HepG2 (cell line): Measurements from ENCODE around the gene UMOD.

Experiments
- ADNP ChIP-seq: sonication (generic); formaldehyde crosslinking; IDR thresholded peaks from 2 replicates; pipeline ENCODE4 v1.4.0; 2020; ENCODE audit warnings: missing genetic modification reagents
- BRCA1 ChIP-seq: sonication (generic); formaldehyde crosslinking; IDR thresholded peaks from 2 replicates; pipeline ENCODE4 v1.4.0; 2020; ENCODE audit warnings: missing genetic modification reagents
- CEBPB ChIP-seq: IDR thresholded peaks from 2 replicates; pipeline ENCODE4 v1.6.1; 2011; ENCODE audit warnings: low read depth, low read length, improper control_type of control experiment, borderline replicate concordance
- E2F1 ChIP-seq: sonication (generic); formaldehyde crosslinking; IDR thresholded peaks from 2 replicates; pipeline ENCODE4 v1.5.0; 2020; ENCODE audit warnings: missing genetic modification reagents
- EED ChIP-seq: sonication (generic); formaldehyde crosslinking; IDR thresholded peaks from 2 replicates; pipeline ENCODE4 v1.5.0; 2020; ENCODE audit warnings: mild to moderate bottlenecking, missing genetic modification reagents
- ESRRA ChIP-seq: sonication (generic); formaldehyde crosslinking; IDR thresholded peaks from 2 replicates; pipeline ENCODE4 v1.5.1; 2020; ENCODE audit warnings: mild to moderate bottlenecking, low read depth, missing genetic modification reagents
- MEIS2 ChIP-seq: sonication (generic); formaldehyde crosslinking; IDR thresholded peaks from 2 replicates; pipeline ENCODE4 v1.9.0; 2021; ENCODE audit warnings: mild to moderate bottlenecking, missing genetic modification reagents
- RAD21 ChIP-seq: fragments of 450-650 bp; formaldehyde crosslinking; IDR thresholded peaks from 2 replicates; pipeline ENCODE4 v1.5.0; 2020; ENCODE audit warnings: mild to moderate bottlenecking
- SRSF1 ChIP-seq: fragments of 200-400 bp; formaldehyde crosslinking; optimal IDR thresholded peaks from 2 replicates; pipeline ENCODE3; 2017; ENCODE audit warnings: mild to moderate bottlenecking, low read depth, low read length, moderate library complexity
- TSC22D2 ChIP-seq: sonication (generic); formaldehyde crosslinking; IDR thresholded peaks from 2 replicates; pipeline ENCODE4 v1.5.1; 2020; ENCODE audit warnings: missing genetic modification reagents, mild to moderate bottlenecking, borderline replicate concordance
- XRCC5 ChIP-seq: fragments of 200-400 bp; formaldehyde crosslinking; optimal IDR thresholded peaks from 2 replicates; pipeline ENCODE3; 2017; ENCODE audit warnings: mild to moderate bottlenecking, low read length
- ZNF512 ChIP-seq: sonication (generic); formaldehyde crosslinking; IDR thresholded peaks from 2 replicates; pipeline ENCODE4 v1.4.0; 2020; ENCODE audit warnings: mild to moderate bottlenecking, missing genetic modification reagents
- ZNF710 ChIP-seq: sonication (generic); formaldehyde crosslinking; IDR thresholded peaks from 2 replicates; pipeline ENCODE4 v1.5.0; 2020; ENCODE audit warnings: mild to moderate bottlenecking, missing genetic modification reagents, borderline replicate concordance

GRCh38 chr16:20307791-20308190, 44.7 kb downstream of the UMOD start:
- no peak for TF ChIP-seq CEBPB
- TF ChIP-seq BRCA1 (CRISPR knock-in tag), result no peak
- no peak for TF ChIP-seq RAD21
- no peak for TF ChIP-seq EED
- no peak for TF ChIP-seq ADNP (CRISPR knock-in tag)
- no peak for TF ChIP-seq ZNF710 (CRISPR knock-in tag)
- no peak for TF ChIP-seq ESRRA
- TF ChIP-seq MEIS2 (CRISPR knock-in tag), result no peak
- no peak for TF ChIP-seq TSC22D2 (CRISPR knock-in tag)
- TF ChIP-seq ZNF512 (CRISPR knock-in tag), result no peak
- no peak for TF ChIP-seq XRCC5
- no peak for TF ChIP-seq SRSF1
- no peak for TF ChIP-seq E2F1 (CRISPR knock-in tag)
